Stimulated activated CD4-positive, alpha-beta T cell treated with anti-CD3 and anti-CD28 coated beads, Interleukin-12 subunit alpha, Interleukin-12 subunit beta, amount 100 ng/mL, for 48 hours (primary cell): Measurements from ENCODE around the gene KIAA1671.
"Not testable (repeated sequence)": the region's sequence is repeated elsewhere in the genome, so short reads cannot be mapped to it uniquely, and the experiment has no call there.

ENCODE experiments used
- DNase-seq, 3 donors: peaks; one replicate each; pipeline ENCODE4 v3.0.0-alpha.2; 2020; ENCODE audit warnings: low read depth in 2 of 3, low spot score in 1 of 3

The KIAA1671 gene

DNA sequence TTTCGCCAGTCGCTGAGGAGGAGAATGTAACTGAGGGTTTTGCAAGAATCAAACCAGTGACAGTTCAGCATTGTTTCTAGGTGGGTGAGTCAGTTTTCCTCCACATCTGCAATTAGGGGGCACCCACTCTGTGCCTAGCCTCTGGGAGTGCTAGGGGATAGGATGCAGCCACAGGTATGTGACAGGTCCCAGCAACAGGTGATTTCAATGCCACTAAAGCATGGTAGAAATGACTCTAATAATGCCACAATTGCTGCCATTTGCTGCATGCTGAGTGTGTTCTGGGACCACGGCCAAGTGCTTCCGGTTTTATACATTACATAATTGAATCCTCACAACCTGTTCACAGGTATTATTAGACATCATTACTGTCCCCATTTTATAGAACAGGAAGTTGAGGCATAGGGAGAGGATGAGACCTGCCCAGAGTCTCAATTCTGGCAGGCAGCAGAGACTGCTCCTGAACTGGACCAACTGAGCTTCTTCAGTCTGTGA is 267.5 kb downstream of the KIAA1671 start:
- DNase-seq = no peak

DNA sequence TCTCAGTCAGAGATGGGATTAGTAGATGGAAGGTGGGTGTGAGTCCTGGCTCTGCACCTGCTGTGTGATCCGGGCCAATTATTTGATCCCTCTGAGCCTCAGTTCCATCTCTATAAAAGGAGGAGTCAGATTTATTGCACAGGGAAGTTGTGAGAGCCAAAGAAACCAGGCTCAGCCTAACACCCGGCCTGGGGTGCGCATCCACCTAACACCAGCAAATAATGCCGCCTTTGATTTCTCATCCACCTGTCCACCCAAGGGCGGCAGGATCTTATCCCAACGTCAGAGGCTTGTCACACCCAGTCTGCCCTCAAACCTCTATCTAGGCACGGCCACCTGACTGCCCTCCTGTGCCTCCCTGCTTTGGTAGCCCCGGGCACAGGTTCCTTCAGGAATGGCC is 269.3 kb downstream of the KIAA1671 start:
- no peak for DNase-seq

DNA sequence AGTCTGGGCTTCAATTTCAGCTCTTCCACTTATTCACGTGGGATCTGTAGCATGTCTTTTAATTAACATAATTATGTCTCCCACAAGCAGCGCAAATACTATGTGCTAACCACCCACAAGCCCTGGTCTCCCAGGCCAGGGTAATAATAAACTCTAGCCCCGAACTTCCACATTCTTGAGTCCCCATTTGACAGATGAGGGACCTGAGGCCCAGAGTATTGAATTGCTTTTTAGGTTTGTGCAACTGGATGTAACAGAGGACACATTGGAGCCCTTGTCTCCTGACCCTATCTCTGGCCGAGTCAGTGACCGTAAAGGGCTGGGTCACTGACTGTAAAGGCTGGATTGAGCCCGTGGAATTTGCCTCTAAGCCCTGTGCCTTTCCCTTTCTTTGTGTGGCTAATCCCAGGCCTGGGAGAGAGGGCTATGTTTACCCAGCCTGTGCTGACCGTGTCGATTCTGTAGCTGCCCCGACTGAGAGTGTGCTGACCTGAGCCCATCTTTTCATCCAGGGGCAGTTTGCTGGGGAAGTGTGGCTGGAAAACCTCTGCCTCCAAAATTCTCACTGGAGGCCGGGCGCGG is 270.8 kb downstream of the KIAA1671 start:
- no peak for DNase-seq

DNA sequence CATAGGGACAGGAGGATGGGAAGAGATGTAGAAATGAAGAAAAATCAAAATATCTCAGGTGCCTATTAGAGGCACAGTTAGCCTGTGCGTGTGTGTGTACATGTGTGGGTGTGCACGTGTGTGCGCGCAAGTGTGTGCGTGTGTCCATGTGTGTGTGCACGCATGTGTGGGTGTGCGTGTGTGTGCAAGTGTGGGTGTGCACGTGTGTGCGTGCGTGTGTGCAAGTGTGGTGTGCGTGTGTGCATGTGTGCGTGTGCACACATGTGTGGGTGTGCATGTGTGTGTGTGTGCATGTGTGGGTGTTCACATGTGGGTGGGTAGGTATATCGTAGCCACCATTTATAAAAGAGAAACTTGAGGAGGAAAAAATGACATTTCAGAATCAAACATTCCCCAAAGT is 276.3 kb downstream of the KIAA1671 start:
- DNase-seq = no peak

DNA sequence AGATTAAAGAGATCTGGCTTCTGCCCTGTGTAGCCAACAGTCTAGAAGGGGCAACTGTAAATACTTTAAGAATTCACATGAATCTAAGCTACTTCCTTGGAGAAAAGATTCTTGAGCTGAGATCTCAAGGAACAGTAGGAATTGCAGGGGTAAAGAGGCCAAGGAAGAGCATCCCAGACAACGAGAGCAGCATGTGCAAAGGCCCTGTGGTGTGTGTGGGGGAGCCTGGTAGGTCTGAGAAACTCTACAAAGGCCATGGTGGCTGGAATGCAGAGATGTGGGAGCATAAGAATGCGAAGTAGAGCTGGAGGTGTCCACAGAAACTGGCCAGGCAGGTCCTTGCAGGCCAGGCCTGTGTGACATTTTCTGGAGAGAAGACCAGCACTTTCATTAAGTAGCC is 278.2 kb downstream of the KIAA1671 start:
- DNase-seq = not testable (repeated sequence)

DNA sequence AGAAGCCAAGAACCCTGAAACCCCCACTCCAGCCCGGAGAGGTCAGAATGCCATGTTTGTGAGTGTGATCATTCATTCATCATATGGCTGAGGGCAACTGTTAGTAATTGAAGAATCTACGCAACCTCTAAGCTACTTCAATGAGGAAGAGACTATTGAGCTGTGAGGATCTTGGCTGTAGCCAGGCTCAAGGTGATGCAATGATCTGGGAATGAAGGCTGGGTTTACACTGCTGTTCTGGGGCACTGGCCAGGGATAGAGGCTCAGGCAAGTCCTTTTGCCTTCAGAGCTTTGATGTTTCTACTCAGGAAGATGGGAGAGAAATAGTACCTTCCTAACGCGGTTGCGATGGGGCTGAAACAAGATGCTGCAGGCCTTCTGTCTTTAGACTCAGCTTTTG is 279.8 kb downstream of the KIAA1671 start:
- no peak for DNase-seq

DNA sequence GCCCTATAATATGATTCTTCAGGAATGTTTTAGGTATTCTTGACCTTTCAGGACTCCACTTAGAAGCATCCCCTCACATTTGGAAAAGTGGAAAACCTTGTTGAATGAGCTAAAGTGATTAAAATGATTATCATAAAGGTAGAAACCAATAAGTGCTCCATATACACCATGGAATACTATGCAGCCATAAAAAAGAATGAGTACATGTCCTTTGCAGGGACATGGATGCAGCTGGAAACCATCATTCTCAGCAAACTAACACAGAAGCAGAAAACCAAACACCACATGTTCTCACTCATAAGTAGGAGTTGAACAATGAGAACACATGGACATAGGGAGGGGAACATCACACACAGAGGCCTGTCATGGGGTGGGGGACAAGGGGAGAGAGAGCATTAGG is 281.2 kb downstream of the KIAA1671 start:
- DNase-seq = not testable (repeated sequence)

DNA sequence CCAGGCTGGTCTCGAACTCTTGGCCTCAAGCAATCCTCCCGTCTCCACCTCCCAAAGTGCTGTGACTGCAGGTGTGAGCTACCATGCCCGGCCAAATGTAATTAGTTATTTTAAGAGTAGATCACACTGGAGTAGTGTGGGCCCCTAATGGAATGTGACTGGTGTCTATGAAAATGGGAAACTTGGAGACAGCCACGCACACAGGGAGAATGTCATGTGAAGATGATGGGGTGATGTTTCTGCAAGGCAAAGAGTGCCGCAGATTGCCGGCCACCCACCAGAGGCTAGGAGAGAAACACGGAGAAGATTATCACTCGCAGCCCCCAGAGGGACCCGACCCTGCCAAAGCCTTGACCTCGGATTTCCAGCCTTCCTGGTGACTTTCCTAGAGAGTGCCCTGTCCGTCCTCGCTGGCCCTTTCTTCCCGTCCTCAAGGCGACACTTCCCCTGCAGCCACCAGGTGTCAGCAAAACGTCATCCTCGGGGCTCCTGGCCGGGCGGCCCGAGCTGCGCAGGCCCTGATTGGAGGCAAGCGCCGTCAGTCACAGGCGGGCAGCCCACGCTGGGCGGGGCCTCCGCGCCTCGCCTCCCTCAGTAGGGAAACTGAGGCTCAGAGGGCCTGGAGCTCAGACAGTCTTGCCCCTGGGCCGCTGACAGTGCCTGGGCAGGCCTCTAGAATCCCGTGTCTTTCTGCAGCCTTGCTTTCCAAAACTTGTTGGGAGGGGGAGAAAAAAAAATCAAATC is 283.2 kb downstream of the KIAA1671 start:
- peak; percentile 52 to 73 (median 68) for DNase-seq

DNA sequence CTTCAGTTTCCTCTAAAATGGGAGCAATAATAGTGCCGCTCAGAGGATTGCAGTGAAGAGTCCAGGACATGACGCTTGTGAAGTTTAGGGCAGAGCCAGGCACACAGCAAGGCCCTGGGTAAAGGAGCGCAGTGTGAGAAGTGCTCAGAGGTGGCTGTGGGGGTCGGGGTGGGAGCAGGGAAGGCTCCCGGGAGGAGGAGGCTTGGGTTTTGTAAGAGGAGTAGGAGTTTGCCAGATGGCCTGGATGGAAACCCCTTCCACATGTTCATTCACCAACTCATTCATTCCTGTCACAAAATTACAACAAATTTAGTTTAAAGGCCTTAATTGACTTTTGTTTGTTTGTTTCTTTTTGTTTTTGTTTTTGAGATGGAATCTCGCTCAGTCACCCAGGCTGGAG is 283.9 kb downstream of the KIAA1671 start:
- DNase-seq = no peak

DNA sequence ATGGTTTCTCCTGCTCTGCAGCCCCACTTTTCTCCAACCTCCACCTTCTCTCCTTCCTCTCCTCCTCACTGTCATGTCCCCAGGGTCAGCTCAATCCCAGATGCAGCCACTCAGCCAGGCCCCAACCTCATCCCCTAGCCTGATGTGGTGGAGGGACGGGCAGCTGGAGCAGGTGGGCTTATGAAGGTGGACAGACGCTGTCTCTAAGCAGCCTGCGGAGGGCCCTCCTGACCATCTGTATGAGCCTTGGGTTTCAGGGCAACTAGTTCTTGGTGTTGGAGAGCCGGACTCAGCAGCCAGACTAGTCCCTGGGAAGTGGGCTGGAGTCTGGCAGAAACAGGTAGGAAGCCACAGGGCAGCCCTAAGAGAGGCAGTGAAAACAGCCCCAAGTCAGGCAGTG is 285.0 kb downstream of the KIAA1671 start:
- no peak for DNase-seq

DNA sequence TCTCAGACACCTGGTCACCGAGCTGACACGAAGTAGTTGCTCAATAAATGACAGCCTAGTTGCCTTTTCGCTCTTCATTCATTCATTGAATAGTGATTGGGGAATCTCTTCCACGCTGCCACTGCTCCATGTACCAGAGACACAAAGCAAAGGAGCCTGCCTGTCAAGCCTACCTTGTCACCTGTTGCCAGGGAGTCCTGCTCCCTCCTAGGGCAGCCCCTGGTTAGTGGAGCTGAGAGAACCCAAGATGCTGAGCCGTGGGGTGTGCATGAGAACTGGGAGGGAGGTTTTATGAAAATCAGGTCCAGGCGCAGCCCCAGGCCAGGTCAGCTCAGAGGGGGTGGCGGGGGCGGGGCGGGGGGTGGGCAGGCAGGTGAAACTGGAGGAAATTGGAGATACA is 285.5 kb downstream of the KIAA1671 start:
- DNase-seq = not testable (repeated sequence)
